OCI-LY7 (cell line): ENCODE results near the gene BRI3. TPM values are rescaled to one million over a fixed set of nuclear protein-coding genes. Genes with fewer than 3 reads are reported as not detected.

Experiments
- BruUV-seq: library from RNA; stranded (reverse); fragments of 400-500 nt; replicated peaks from 2 replicates; lab custom pipeline; 2021; lab: Mats Ljungman, UMichigan
- CTCF ChIA-PET: fragments of 300-600 bp; sonication (Branson Sonifier 250); formaldehyde crosslinking; loops from one replicate; lab custom pipeline; 2022; ENCODE audit warnings: antibody characterized with exemption; ENCODE audit not compliant: unreplicated experiment; lab: Charles Lee
- POLR2A ChIA-PET: fragments of 300-600 bp; sonication (Branson Sonifier 250); formaldehyde crosslinking; loops from one replicate; lab custom pipeline; 2022; ENCODE audit warnings: antibody characterized with exemption; lab: Charles Lee
- DNase-seq: peaks from one replicate; pipeline ENCODE4 v3.0.0-alpha.2; 2015; ENCODE audit warnings: low spot score
- H2AFZ ChIP-seq: fragments of 200-600 bp; sonication (generic), shearing (Covaris generic); 2 replicates; pipeline ENCODE4 v1.6.1; 2014; ENCODE audit warnings: mild to moderate bottlenecking, antibody characterized with exemption, low read length, moderate library complexity
- H3K27ac ChIP-seq: fragments of 200-600 bp; sonication (generic); 2 replicates; pipeline ENCODE4 v1.5.1; 2014; ENCODE audit warnings: mixed run types, low read depth, mild to moderate bottlenecking, moderate library complexity, low read length, inconsistent platforms; ENCODE audit not compliant: poor library complexity, severe bottlenecking
- H3K36me3 ChIP-seq: fragments of 200-600 bp; sonication (generic); 2 replicates; pipeline ENCODE4 v1.6.1; 2014; ENCODE audit warnings: mild to moderate bottlenecking, antibody characterized with exemption, low read length, moderate library complexity, mixed read lengths; ENCODE audit not compliant: insufficient read depth
- H3K4me1 ChIP-seq: fragments of 200-600 bp; sonication (generic); 2 replicates; pipeline ENCODE4 v1.5.1; 2014; ENCODE audit warnings: mild to moderate bottlenecking, low read length; ENCODE audit not compliant: insufficient read depth, poor library complexity, severe bottlenecking
- H3K4me2 ChIP-seq: fragments of 200-600 bp; sonication (generic); 2 replicates; pipeline ENCODE4 v1.6.1; 2014; ENCODE audit warnings: mild to moderate bottlenecking, low read length
- H3K4me3 ChIP-seq: fragments of 200-600 bp; sonication (generic); 2 replicates; pipeline ENCODE4 v1.5.1; 2014; ENCODE audit warnings: mild to moderate bottlenecking, low read depth, low read length; ENCODE audit not compliant: poor library complexity, severe bottlenecking
- H3K79me2 ChIP-seq: fragments of 200-600 bp; sonication (generic); 2 replicates; pipeline ENCODE4 v1.6.1; 2016; ENCODE audit warnings: low read depth, mild to moderate bottlenecking, low read length, moderate library complexity, mixed read lengths; ENCODE audit not compliant: insufficient read depth
- H3K9me2 ChIP-seq: fragments of 200-600 bp; sonication (generic); 2 replicates; pipeline ENCODE4 v1.6.1; 2016; ENCODE audit warnings: mild to moderate bottlenecking, low read length, mixed read lengths; ENCODE audit not compliant: insufficient read depth
- H3K9me3 ChIP-seq: fragments of 200-600 bp; sonication (generic); 2 replicates; pipeline ENCODE4 v1.6.1; 2014; ENCODE audit warnings: mild to moderate bottlenecking, mixed run types, low read length, mixed read lengths
- H4K20me1 ChIP-seq: fragments of 200-600 bp; sonication (generic); 2 replicates; pipeline ENCODE4 v1.6.1; 2014; ENCODE audit warnings: mild to moderate bottlenecking, antibody characterized with exemption, low read length, moderate library complexity, mixed read lengths; ENCODE audit not compliant: insufficient read depth
- CTCF ChIP-seq: fragments of 200-600 bp; sonication (generic); conservative IDR thresholded peaks from 2 replicates; pipeline ENCODE4 v1.5.1; 2014; ENCODE audit warnings: mild to moderate bottlenecking, antibody characterized with exemption, low read length, moderate library complexity, mixed read lengths
- EZH2phosphoT487 ChIP-seq: fragments of 200-600 bp; sonication (generic); IDR thresholded peaks from 2 replicates; pipeline ENCODE4 v1.6.1; 2018; ENCODE audit warnings: low read depth, borderline replicate concordance, mild to moderate bottlenecking, mixed run types, antibody characterized with exemption, low read length, moderate library complexity, mixed read lengths
- intact Hi-C: fragments of 100-400 bp; cut with micrococcal nuclease; formaldehyde crosslinking; loops from one replicate; pipeline ENCODE4 v1.10.0; 2022; ENCODE audit not compliant: unreplicated experiment
- total RNA-seq, 2 experiments: library from RNA; depleted of rRNA in 1 of 2; stranded (reverse); fragments of >200 nt in 1 of 2; shearing (Covaris generic) in 1 of 2; gene quantifications; 2 replicates each; pipeline ENCODE4 v1.2.3, GENCODE V29; 2014 to 2022

BRI3 gene
- total RNA-seq, 2 experiments from 2014 or later, result 18.0 to 49.8 TPM

- no peak for DNase-seq
- Histone ChIP-seq H3K4me1 (peaks cover 7% of the 10 kb centered on the region), H4K20me1 (no peaks in the 10 kb centered on the region), H3K79me2 (no peaks in the 10 kb centered on the region), H3K4me2 (no peak overlapping the region), H3K4me3 (no peak overlapping the region), H3K9me2 (no peaks in the 10 kb centered on the region), H3K36me3 (no peaks in the 10 kb centered on the region), H2AFZ (no peak overlapping the region), H3K27ac (no peak overlapping the region), H3K9me3 (no peaks in the 10 kb centered on the region)
- TF ChIP-seq EZH2phosphoT487, result no peak
- TF ChIP-seq CTCF, result no peak
- POLR2A ChIA-PET, result no interaction called here
- CTCF ChIA-PET, result no interaction called here
- no TSS peak for BruUV-seq
- intact Hi-C loops, result no loop called here
Observed at GRCh38 chr7:98309566-98309965, 28.1 kb downstream of the BRI3 start.

GRCh38 chr7:98312201-98312600 lies 30.7 kb downstream of the BRI3 start:
- Histone ChIP-seq H3K9me2 (no peaks in the 10 kb centered on the region), H2AFZ (no peak overlapping the region), H3K9me3 (peaks cover 11% of the 10 kb centered on the region; the same call in 1 of the 2 replicates), H3K4me3 (no peak overlapping the region), H3K27ac (no peak overlapping the region), H3K79me2 (no peaks in the 10 kb centered on the region), H3K4me2 (no peak overlapping the region), H3K36me3 (no peaks in the 10 kb centered on the region), H4K20me1 (no peaks in the 10 kb centered on the region), H3K4me1 (peaks cover 13% of the 10 kb centered on the region)
- intact Hi-C loops, result loop anchor here (10.0 kb wide), 1 partner anchor 563 kb away; the partner anchor contains the start of genes TMEM130 and TRRAP
- no TSS peak for BruUV-seq
- POLR2A ChIA-PET, result no interaction called here
- TF ChIP-seq CTCF, result no peak
- no peak for TF ChIP-seq EZH2phosphoT487
- no peak for DNase-seq
- CTCF ChIA-PET, result no interaction called here

- peak; percentile 69 for DNase-seq
- H3K9me2 ChIP-seq, result no peaks in the 10 kb centered on the region
- H3K36me3 ChIP-seq, result no peaks in the 10 kb centered on the region
- H3K4me1 ChIP-seq, result peaks cover 13% of the 10 kb centered on the region
- no TSS peak for BruUV-seq
- intact Hi-C loops, result loop anchor here (10.0 kb wide), 1 partner anchor 560 kb away; the partner anchor contains the start of genes TMEM130 and TRRAP
- no peaks in the 10 kb centered on the region for H4K20me1 ChIP-seq
- H3K27ac ChIP-seq, result peak overlapping the region; percentile 27
- no peak overlapping the region; the same call in 1 of the 2 replicates for H2AFZ ChIP-seq
- TF ChIP-seq CTCF, result no peak
- no peak for TF ChIP-seq EZH2phosphoT487
- H3K79me2 ChIP-seq, result no peaks in the 10 kb centered on the region
- H3K4me3 ChIP-seq, result no peak overlapping the region
- H3K4me2 ChIP-seq, result no peak overlapping the region; the same call in 1 of the 2 replicates
- CTCF ChIA-PET, result no interaction called here
- peaks cover 11% of the 10 kb centered on the region; the same call in 1 of the 2 replicates for H3K9me3 ChIP-seq
- POLR2A ChIA-PET, result interaction anchor here (0.8 kb wide), 1 partner anchor 22 kb away, joined by 4 read pairs; no protein-coding TSS in a partner anchor
Observed at GRCh38 chr7:98314469-98314868, 33.0 kb downstream of the BRI3 start.
